Activated T-helper 17 cell treated with anti-CD3 and anti-CD28 coated beads, Interleukin-2, amount 50 U/mL, for 72 hours (primary cell): ENCODE results near the gene KRTAP19-6. TPM values are rescaled to one million over a fixed set of nuclear protein-coding genes. Genes with fewer than 3 reads are reported as not detected.
A peak's percentile ranks its signal among the peaks of the same experiment; 100 is the strongest.

Experiments
- ATAC-seq: fragments of 150-1000 bp; cut with Tn5 transposase; replicated peaks from 2 replicates; pipeline ENCODE4 v1.10.0; 2021; ENCODE audit warnings: mild to moderate bottlenecking, moderate library complexity
- H3K27ac Mint-ChIP-seq: one replicate; pipeline ENCODE4 v1.8.0; 2022; ENCODE audit warnings: mixed read lengths
- H3K27me3 Mint-ChIP-seq: one replicate; pipeline ENCODE4 v1.8.0; 2022; ENCODE audit warnings: mixed read lengths
- H3K36me3 Mint-ChIP-seq: one replicate; pipeline ENCODE4 v1.8.0; 2022; ENCODE audit warnings: low read depth, mild to moderate bottlenecking, mixed read lengths
- H3K4me1 Mint-ChIP-seq: one replicate; pipeline ENCODE4 v1.8.0; 2022; ENCODE audit warnings: mixed read lengths
- H3K4me3 Mint-ChIP-seq: one replicate; pipeline ENCODE4 v1.8.0; 2022; ENCODE audit warnings: mild to moderate bottlenecking, mixed read lengths
- H3K9me3 Mint-ChIP-seq: one replicate; pipeline ENCODE4 v1.8.0; 2022; ENCODE audit warnings: mixed read lengths
- total RNA-seq, 2 donors: library from RNA; stranded (reverse); gene quantifications; one replicate each; pipeline ENCODE4 v1.2.3, GENCODE V29; 2022

Gene KRTAP19-6, protein sequence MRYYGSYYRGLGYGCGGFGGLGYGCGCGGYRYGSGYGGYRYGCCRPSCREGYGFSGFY
- total RNA-seq: not detected

DNA sequence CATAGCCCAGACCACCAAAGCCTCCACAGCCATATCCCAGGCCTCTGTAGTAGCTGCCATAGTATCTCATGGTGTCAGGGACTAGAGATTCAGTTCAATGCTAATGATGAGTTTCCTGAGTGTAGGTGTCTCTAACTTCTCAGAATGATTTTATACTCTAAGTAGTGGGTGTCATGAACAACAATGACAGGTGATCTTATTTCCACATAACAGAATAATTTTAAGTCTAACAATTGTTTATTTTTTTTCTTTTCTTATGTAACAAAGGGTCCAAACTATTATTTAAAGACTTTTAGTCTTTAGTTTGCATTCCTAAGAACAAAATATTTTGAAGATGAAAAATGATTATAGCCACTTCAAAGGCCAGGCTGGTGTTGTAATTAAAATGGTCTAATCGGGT lies at the start of gene KRTAP19-6:
KRTAP19-6 (minus strand) TSS at position 101 of the 400 bp plus-strand sequence; CDS start at position 70, 31 bp downstream.
- Mint-ChIP-seq H3K27me3 (no peaks in the 10 kb centered on the region), H3K4me1 (no peaks in the 10 kb centered on the region), H3K4me3 (no peak within 1 kb of the TSS), H3K9me3 (peaks cover 4% of the 10 kb centered on the region), H3K36me3 (no peaks in the 10 kb centered on the region), H3K27ac (no peak within 1 kb of the TSS)
- ATAC-seq: no peak

DNA sequence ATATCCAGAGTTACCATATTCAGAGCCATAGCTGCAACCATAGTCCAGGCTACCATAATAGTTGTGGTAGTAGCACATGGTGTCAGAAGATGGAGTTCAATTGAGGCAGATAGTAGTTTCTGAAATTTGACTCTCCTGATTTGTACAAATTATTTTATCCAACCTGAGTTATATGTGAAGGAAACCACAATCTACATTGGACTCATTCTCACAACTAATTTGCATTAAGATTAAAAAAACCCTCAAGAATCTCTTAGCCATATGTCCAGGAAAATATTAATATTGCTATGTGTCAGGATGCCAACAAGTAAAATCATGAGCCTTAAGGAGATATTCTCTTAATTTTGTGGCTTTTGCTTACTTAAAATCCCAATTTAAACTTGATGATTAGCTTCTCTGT lies 48.6 kb upstream of the KRTAP19-6 start, which contains the start of gene KRTAP22-2:
KRTAP22-2 (minus strand) TSS at position 101 of the 400 bp plus-strand sequence.
- no peaks in the 10 kb centered on the region for H3K36me3 Mint-ChIP-seq
- H3K4me1 Mint-ChIP-seq: no peaks in the 10 kb centered on the region
- H3K9me3 Mint-ChIP-seq: no peaks in the 10 kb centered on the region
- ATAC-seq: no peak
- H3K27ac Mint-ChIP-seq: no peak within 1 kb of the TSS
- no peaks in the 10 kb centered on the region for H3K27me3 Mint-ChIP-seq
- no peak within 1 kb of the TSS for H3K4me3 Mint-ChIP-seq

DNA sequence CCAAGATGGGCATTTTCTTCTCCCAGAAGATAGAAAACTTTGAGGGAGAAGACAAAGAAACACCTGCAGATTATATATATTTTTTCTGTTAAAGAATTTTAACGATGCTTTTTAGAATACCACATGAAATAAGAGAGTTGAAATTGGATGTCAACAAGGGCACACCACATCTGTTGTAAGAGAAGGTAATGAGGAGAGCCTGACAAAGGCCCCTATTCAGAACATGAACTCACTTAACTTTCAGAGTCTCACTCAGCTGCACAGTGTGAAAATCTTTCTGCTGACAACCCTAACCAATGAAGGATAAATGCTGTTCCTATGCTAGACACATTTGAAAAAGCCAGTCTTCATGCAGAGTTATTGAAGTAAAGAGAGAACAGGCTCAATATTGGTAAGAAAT lies 41.2 kb upstream of the KRTAP19-6 start:
- Mint-ChIP-seq H3K27ac (no peak overlapping the region), H3K9me3 (no peaks in the 10 kb centered on the region), H3K4me3 (no peak overlapping the region), H3K4me1 (no peaks in the 10 kb centered on the region), H3K36me3 (no peaks in the 10 kb centered on the region), H3K27me3 (peaks cover 8% of the 10 kb centered on the region)
- ATAC-seq: no peak

DNA sequence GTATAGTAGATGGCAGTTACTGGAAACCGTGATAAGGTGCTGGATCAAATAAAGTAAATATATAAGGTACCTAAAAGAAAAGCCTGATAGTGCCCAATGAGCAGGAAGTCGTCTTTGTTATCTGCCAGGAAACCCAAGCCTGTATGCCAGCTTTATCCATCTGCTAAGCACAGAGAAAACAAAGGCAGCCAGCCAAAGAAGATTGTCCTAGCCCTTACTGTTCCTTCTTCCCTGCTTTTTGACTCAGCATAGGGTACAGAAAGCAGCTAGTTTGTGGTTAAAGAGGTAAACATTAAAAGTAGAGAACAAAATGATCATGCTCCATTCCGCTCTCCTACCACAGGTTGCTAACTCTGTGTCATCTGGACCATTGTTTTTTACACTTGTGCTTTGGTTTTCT lies 38.5 kb upstream of the KRTAP19-6 start:
- no peaks in the 10 kb centered on the region for H3K4me1 Mint-ChIP-seq
- no peak overlapping the region for H3K4me3 Mint-ChIP-seq
- no peaks in the 10 kb centered on the region for H3K36me3 Mint-ChIP-seq
- ATAC-seq: no peak
- H3K27me3 Mint-ChIP-seq: peaks cover 10% of the 10 kb centered on the region
- H3K9me3 Mint-ChIP-seq: no peaks in the 10 kb centered on the region
- H3K27ac Mint-ChIP-seq: no peak overlapping the region

DNA sequence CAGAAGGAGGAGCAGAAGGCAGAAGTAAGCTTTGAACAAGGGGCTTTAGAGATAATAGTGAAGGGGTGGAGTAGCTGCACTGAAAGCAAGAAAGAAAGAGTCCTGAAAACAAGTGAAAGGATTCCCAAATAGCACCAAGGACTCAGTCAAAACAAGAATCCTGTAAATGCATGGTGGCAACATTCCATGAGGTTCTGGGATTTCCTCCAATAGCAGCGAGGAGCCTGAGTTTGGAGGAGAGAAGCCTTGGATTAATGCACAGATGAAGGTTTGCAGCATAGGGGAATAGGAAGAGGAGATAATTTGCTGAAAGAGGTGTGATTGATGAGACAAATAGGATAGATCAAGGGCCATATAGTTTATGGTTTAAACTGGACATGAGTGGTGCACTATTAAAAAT lies 37.7 kb upstream of the KRTAP19-6 start:
- no peak for ATAC-seq
- Mint-ChIP-seq H3K27me3 (peaks cover 6% of the 10 kb centered on the region), H3K27ac (no peak overlapping the region), H3K4me3 (no peak overlapping the region), H3K36me3 (no peaks in the 10 kb centered on the region), H3K4me1 (no peaks in the 10 kb centered on the region), H3K9me3 (no peaks in the 10 kb centered on the region)

DNA sequence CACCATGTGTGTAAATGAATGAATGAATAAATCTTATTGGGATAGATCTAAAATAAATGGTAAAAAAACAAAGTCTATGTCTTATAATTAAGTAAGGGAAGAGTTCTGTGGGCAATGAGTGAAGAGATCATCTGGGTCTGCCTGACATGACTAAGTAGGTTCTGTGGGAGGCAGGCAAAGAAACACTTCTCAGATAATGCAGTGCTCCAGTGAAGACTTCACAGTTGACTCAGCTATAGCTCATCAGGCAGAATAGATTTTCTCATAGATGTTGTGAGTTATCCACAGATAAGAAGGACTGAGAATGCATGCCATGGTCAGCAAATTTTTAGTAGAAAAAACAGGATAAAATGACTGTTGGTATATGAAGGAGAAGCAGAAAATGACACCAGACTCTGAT lies 36.1 kb upstream of the KRTAP19-6 start:
- no peaks in the 10 kb centered on the region for H3K36me3 Mint-ChIP-seq
- peaks cover 3% of the 10 kb centered on the region for H3K27me3 Mint-ChIP-seq
- no peak overlapping the region for H3K4me3 Mint-ChIP-seq
- ATAC-seq: peak; percentile 56
- no peaks in the 10 kb centered on the region for H3K4me1 Mint-ChIP-seq
- no peaks in the 10 kb centered on the region for H3K9me3 Mint-ChIP-seq
- H3K27ac Mint-ChIP-seq: no peak overlapping the region

DNA sequence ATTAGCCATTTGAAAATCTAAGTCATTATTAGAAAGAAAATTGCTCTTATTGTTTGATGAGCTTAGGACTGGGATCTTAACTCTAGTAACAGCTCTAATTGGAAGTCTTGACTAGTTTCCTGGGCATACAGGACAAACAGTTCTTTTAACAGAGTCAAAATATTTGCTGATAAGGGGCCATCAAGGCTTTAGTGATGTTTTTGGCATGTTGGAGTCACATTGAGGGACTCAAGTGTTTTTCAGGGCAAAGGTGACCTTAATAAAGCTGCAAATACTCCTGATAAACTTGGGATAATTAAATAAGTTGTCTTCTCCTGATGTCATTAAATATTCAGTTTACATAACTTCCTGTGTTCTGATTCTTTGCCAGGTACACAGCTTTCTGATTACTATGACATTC lies 26.0 kb upstream of the KRTAP19-6 start:
- no peaks in the 10 kb centered on the region for H3K4me1 Mint-ChIP-seq
- no peaks in the 10 kb centered on the region for H3K9me3 Mint-ChIP-seq
- H3K27me3 Mint-ChIP-seq: no peaks in the 10 kb centered on the region
- no peak overlapping the region for H3K27ac Mint-ChIP-seq
- H3K4me3 Mint-ChIP-seq: no peak overlapping the region
- no peaks in the 10 kb centered on the region for H3K36me3 Mint-ChIP-seq
- ATAC-seq: no peak

DNA sequence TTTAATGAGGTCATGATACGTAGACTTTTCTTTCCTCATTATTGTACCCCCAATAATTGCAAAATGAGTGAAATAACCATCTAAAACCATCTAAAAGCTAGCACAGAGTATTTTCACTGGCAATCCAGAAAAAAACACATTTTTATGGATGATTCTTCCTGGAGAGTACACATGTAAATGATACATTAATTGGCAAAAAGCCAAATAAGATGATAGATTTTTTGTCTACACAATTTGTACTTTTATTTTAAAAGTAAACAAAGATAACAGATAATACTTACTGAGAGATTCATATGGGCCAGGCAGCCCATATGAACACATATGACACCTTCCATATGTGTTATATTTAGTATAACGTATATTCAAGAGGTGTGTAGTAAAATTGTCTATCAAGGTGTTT lies 22.0 kb upstream of the KRTAP19-6 start:
- ATAC-seq: no peak
- no peaks in the 10 kb centered on the region for H3K27me3 Mint-ChIP-seq
- no peaks in the 10 kb centered on the region for H3K36me3 Mint-ChIP-seq
- no peak overlapping the region for H3K27ac Mint-ChIP-seq
- no peak overlapping the region for H3K4me3 Mint-ChIP-seq
- H3K9me3 Mint-ChIP-seq: no peaks in the 10 kb centered on the region
- H3K4me1 Mint-ChIP-seq: no peaks in the 10 kb centered on the region

DNA sequence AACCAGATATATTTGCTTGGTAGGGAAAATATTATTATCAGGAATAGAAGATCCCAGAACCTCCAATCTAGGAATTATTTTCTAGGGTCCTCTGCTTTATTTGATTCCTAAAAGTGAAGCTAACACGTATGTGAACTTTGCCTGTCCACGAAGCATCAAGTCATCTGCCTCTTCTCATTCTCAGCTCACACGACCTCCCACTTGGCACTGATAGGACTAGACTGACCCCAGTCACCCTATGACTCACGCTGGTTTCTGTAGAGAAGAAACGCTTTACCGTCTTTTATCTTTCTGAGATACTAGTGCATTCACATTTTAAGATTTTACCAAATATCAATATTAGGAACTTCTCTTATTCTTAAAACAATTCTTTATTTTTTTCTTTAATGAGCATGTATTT lies 21.4 kb upstream of the KRTAP19-6 start:
- Mint-ChIP-seq H3K4me1 (no peaks in the 10 kb centered on the region), H3K27ac (no peak overlapping the region)

DNA sequence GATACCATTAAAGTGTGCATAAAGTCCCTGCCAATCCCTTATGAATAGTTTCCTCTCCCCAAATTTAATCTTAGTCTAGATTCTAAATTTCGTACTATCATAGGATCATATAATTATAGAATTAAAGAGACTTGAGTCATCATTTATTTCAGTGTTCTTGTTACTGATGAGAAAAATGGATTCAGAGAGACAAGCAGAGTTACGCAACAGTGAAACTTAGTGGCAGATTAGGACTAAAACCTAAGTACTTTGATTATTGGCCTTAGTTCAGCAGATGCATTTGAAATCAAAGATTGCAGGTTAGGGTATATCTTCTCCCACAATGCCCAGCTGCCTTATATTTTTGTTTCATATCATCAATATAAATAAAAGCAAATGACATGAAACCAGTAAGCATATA lies 20.3 kb upstream of the KRTAP19-6 start:
- H3K4me3 Mint-ChIP-seq: no peak overlapping the region
- no peaks in the 10 kb centered on the region for H3K36me3 Mint-ChIP-seq
- H3K27me3 Mint-ChIP-seq: no peaks in the 10 kb centered on the region
- no peaks in the 10 kb centered on the region for H3K9me3 Mint-ChIP-seq
- no peaks in the 10 kb centered on the region for H3K4me1 Mint-ChIP-seq
- ATAC-seq: no peak
- no peak overlapping the region for H3K27ac Mint-ChIP-seq

More for the DNA sequence above, 21.4 kb upstream of the KRTAP19-6 start:
- no peaks in the 10 kb centered on the region for H3K27me3 Mint-ChIP-seq
- H3K4me3 Mint-ChIP-seq: no peak overlapping the region
- no peaks in the 10 kb centered on the region for H3K9me3 Mint-ChIP-seq
- H3K36me3 Mint-ChIP-seq: no peaks in the 10 kb centered on the region
- no peak for ATAC-seq

DNA sequence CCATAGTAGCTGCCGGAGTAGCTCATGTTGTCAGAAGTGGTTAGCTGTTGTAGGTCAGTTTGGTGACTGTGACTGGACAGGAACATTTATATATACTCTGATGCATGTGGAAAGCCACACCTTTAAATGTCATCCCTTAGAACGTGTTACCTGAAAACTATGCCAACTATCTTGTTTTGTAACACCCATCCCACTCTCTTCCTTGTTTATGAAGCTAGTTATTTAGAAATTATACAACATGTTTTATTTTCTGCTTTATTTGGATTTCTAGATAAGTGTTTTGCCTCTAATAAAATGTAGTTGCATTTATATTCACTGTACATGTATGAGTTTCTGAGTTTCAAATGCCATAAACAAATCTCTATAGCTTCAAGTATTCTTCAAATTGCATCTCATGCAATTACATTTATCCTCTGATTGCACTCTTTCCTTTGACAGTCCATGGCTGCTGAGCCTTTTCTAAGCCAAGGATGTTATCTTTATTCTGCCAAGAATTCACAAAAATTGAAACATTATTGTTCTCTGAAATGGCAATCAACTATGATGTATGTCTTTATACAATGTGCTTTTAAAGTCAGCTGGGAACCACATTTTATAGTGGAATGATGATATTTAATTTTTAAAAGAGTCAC lies 19.7 kb upstream of the KRTAP19-6 start, which contains the start of gene KRTAP19-7:
KRTAP19-7 (minus strand) TSS at position 51 of the 632 bp plus-strand sequence; CDS start at position 26, 25 bp downstream.
- no peaks in the 10 kb centered on the region for H3K36me3 Mint-ChIP-seq
- H3K4me1 Mint-ChIP-seq: no peaks in the 10 kb centered on the region
- no peak for ATAC-seq
- H3K27ac Mint-ChIP-seq: no peak within 1 kb of the TSS
- H3K4me3 Mint-ChIP-seq: no peak within 1 kb of the TSS
- no peaks in the 10 kb centered on the region for H3K27me3 Mint-ChIP-seq
- H3K9me3 Mint-ChIP-seq: no peaks in the 10 kb centered on the region

DNA sequence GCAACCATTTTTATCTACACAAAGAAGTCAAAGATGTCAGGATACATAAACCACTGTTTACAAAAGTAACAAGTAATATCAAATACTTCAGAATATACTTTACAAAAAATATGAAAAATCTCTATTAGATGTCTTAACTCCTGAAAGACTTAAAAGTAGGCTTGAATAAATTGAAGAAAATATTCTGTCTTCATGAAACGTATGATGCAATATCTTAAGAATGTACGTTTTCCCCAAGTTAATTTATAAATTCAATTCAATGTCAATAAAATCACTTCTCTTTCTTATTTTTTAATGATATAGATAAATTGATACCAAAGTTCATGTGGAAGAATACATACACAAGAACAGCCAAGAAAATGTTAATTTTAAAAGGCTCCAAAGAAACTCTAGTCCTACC lies 13.4 kb upstream of the KRTAP19-6 start:
- Mint-ChIP-seq H3K4me3 (no peak overlapping the region), H3K27ac (no peak overlapping the region), H3K36me3 (no peaks in the 10 kb centered on the region), H3K27me3 (peaks cover 8% of the 10 kb centered on the region), H3K4me1 (no peaks in the 10 kb centered on the region), H3K9me3 (peaks cover 7% of the 10 kb centered on the region)
- ATAC-seq: no peak

DNA sequence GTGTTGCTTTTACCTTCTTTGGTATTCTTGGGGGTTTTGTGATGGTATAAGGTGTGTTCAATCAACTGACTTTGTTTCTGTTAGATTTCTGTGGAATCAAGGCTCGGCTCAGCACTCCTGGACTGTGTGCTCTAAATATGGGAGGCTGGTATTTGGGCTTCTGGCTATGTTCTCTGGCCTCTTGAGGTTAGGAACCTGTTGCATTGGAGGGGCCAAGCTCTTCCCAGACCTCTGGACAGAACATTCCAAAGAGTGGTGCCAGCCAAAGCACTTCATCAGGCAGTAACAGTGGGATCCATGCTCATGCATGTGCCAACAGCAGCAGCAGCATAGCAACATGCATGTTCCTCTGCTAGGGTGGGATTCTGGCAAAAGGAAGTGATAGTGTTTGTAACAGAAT lies 11.1 kb upstream of the KRTAP19-6 start:
- H3K9me3 Mint-ChIP-seq: peaks cover 11% of the 10 kb centered on the region
- H3K4me1 Mint-ChIP-seq: no peaks in the 10 kb centered on the region

DNA sequence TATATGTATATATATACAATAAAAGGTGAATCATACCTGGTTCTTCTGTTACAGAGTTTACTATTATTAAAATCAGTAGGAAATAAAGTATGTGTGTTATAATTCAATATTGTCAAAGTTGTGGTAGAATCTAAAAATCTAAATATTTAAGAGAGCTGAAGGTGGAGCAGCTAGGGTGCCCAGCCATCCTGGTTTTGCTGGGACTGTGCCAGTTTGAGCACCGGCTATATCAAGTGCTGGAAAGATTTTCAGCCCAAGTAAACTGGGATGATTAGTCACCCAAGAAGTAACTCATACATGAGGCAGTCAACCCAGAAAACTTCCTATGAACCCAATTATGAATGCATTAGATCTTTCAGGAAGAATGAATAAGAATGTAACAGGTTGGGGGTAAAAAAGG lies 22.8 kb downstream of the KRTAP19-6 start:
- Mint-ChIP-seq H3K27me3 (no peaks in the 10 kb centered on the region), H3K9me3 (peaks cover 4% of the 10 kb centered on the region), H3K4me3 (no peak overlapping the region), H3K27ac (no peak overlapping the region), H3K36me3 (no peaks in the 10 kb centered on the region), H3K4me1 (no peaks in the 10 kb centered on the region)
- ATAC-seq: no peak

More for the DNA sequence above, 11.1 kb upstream of the KRTAP19-6 start:
- Mint-ChIP-seq H3K27me3 (peaks cover 13% of the 10 kb centered on the region), H3K4me3 (no peak overlapping the region), H3K36me3 (no peaks in the 10 kb centered on the region), H3K27ac (no peak overlapping the region)
- no peak for ATAC-seq

DNA sequence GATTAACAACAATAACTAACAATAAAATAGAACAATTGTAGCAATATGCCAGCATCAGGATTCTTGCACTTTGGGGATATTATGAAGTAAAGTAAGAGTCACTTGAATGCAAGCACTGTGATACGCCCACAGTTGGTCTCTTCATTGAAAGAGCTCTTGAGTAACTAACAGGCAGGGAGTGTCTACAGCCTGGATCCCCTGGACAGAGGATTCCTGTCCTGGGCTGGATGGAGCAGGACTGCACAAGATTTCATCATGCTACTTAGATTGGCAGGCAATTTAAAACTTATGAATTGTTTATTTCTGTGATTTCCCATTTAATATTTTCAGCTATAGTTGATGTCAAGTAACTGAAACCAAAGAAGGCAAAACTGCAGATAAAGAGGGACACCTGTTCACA lies 26.0 kb downstream of the KRTAP19-6 start:
- ATAC-seq: no peak
- Mint-ChIP-seq H3K36me3 (no peaks in the 10 kb centered on the region), H3K9me3 (peaks cover 4% of the 10 kb centered on the region), H3K27ac (no peak overlapping the region), H3K27me3 (no peaks in the 10 kb centered on the region), H3K4me1 (no peaks in the 10 kb centered on the region), H3K4me3 (no peak overlapping the region)
